AG08396 (cell line): ENCODE data around the gene CDR2L.
"Not testable (repeated sequence)": the region's sequence is repeated elsewhere in the genome, so short reads cannot be mapped to it uniquely, and the experiment has no call there.

ENCODE experiments used
- DNase-seq: peaks from one replicate; pipeline ENCODE4 v3.0.0; 2012; ENCODE audit warnings: low spot score, mixed read lengths

CDR2L gene

DNA sequence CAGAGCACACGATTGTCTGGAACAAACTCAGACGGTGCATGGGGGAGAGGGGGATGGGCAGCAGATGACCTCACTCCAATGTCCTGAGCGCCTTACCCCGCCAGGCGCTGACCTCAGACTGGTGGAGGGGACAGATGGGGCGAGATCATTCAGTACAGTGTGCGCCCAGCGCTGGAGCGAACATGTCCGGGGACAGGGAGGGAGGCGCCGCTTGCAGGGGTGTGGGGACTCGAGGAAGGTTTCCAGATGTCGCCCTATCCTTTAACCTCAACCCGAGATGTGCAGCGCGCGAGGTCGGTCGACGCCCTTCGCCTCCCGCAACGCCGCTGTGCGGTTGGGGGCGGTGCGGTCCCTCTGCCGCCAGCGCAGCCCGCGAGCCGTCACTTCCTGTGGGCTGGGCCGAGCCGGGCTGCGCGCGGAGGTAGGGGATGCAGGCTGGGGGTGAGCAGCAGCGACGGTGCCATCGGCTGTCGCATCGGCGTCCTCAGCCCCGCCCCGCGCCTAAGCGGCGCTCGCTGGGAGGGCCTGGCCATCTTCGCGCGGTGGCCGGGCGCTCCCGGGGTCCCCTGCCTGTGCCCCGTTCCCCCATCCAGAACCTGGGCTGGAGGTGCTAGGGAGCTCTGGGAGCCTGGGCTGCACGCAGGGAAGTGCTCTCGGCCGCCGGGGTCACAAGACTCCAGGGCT is 5.3 kb upstream of the CDR2L start:
- peak; percentile 85 for DNase-seq

DNA sequence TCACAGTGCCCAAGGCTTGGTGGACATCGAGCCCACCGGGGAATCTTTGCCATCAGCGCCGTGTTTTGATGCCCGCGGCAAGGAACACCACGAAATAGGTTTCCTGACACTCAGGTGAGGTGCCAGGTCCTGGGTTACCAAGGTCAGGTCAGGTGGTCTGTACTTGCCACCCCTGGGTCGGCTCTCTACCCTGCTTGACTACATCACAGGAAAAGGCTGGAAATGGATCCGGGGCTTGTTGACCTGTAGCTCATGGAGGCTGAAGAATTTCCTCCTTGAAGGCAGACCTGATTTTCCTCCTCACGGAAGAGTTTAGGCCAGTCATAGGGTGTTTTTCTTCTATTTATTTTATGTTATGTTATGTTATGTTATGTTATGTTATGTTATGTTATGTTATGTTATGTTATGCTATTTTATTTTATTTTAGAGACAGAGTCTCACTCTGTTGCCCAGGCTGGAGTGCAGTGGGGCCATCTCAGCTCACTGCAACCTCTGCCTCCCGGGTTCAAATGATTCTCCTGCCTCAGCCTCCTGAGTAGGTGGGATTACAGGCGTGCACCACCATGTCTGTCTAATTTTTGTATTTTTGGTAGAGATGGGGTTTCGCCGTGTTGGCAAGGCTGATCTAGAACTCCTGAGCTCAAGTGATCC is 4.6 kb upstream of the CDR2L start:
- not testable (repeated sequence) for DNase-seq

DNA sequence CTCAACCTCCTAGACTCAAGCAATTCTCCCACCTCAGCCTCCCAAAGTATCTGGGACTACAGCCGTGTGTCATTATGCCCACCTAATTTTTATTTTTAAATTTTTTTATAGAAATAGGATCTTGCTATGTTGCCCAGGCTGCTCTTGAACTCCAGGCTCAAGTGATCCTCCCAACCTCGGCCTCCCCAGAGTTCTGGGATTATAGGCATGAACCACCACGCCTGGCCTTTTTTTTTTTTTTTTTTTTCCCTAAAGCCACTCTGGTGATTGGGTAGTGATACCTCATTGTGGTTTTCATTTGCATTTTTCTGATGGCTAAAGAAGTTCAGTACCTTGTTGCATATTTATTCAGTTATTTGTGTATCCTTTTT is 1.2 kb upstream of the CDR2L start:
- no peak for DNase-seq

DNA sequence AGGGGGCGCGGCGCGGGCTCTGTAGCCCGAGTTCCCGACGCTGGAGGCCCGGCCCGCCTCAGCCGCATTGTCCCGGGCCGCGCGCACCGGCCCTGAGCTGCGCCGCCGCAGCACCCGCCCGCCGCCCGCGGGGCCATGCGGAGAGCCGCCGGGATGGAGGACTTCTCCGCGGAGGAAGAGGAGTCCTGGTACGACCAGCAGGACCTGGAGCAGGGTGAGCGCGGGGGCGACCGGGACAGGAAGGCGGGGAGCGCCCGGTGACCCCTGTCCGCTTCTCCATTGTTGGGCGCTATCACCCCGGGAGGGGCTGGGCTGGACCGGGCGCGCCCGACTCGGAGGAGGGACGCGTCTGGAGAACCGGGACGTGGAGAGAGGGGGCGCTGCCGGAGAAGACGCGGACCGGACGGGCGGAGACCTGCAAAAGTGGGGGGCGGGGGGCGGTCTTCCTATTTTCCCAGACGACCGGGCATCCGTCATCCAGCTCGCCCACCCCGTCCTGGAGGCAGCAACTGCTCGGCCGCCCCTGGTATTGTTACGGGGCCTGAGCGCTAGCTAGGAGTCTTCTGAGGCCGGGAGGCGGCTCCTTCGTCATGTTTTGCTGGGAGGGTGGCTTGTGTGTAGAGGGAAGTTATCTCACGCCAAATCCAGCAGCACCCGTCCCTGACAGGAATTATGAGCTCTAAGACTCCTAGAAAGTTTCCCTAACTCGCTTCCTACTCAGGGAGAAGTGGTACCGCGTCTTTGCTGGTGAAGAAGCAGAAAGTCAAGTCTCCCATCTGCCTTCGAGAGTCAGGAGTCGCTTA is 678 bp downstream of the CDR2L start:
- DNase-seq = peak; percentile 82

DNA sequence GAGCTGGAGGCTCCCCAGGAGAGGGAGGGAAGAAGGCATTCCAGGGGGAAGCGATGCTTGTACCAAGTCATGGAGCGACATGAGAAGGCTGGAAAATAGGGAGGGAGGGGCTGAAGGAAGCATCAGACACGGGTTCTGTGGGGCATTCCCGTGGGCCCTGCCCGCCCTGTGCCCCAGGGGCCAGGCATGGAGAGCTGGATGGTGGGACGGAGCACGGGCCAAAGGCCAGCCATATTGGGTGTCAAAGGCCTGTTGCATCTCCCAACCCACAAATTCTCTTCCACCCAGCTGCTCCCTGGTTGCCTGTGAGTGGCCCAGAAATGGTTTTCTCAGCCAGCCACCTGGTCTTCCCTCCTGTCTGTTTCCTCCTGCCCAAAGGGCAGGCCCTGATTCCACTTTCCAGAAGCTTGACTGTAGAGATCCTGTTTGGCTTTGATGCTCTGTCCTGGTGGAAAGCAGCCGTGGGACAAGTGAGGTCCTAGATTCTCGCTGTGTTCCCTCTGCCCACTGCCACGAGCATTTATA is 3.2 kb downstream of the CDR2L start:
- no peak for DNase-seq

DNA sequence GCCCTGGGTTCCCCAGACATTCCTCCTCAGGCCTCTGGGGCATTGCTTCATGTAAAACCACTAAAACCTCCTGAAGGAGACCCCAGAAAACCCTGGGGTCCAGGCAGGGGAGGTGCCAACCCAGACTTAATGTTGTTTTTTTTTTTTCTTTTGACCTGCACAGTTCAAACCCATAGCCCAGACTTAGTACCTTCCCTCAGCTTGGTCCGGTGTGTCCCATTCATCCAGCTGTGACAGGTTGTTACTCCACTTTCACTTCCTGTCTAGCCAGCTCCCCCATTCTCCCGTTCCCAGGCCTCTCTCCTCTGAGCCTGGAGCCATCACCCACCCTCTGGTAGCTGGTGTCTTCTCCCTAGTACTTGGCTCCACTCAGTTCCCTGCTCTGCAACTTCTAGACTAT is 4.8 kb downstream of the CDR2L start:
- no peak for DNase-seq

DNA sequence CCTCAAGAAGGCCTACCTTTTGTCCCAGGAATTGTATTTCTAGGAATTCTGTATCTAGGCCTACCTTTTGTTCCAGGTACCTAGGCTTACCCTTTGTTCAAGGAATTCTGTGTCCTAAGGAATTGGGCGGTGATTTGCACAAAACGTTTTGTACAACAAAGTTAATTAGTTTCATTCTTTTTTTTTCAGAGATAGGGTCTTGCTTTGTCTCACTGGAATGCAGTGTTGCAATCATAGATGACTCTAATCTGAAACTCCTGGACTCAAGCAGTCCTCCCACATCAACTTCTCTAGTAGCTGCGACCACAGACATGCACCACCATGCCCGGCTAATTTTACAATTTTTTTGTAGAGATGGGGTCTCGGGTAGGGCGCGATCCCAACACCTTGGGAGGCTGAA is 7.0 kb downstream of the CDR2L start:
- DNase-seq = no peak

DNA sequence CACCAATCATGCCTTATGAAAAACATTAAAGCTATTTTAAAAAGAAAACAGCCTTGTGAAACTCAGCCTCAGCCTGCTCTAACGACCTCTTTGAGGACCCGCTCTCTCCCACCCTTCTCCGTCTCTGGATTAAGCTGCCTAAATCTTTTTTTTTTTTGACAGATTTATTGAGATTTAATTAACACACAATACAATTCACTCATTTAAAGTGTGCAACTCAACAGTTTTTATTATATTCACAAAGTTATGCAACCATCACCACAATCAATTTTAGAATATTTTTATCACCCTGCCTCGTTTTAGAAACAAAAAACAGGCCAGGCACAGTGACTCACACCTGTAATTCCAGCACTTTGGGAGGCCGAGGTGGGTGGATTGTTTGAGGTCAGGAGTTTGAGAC is 8.4 kb downstream of the CDR2L start:
- no peak for DNase-seq

DNA sequence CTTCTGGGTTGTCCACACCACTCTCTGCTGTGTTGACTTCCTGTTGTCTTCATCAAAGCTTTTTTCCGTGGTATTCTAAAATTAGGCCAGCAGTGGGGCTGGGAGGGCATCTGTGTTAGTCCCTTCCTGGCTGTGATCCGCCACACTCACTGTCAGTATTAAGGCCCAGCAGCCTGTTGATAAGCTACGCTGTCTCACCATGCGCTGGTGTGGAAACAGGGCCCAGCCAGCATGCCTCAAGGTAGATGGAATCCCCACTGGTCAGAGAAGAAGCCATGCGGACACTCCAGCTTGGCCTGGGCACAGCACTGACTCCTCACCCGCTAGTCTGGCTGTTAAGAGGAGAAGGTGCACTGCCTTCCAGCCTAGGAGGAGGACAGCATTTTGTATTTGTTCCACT is 11.4 kb downstream of the CDR2L start:
- no peak for DNase-seq

DNA sequence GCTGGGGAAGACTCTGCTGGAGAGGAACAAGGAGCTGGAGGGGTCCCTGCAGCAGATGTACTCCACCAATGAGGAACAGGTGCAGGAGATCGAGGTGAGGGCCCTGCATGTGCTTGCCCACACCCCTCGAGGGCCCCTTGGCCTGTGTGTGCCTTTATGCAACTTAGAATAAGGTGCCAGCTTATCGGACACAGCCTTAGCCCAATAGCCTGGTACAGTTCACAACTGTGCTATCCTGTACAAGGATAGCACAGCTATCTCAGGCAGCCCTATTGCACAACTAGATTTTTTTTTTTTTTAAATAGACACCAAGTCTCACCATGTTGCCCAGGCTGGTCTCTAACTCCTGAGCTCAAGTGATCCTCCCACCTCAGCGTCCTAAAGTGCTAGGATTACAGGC is 12.1 kb downstream of the CDR2L start:
- no peak for DNase-seq

DNA sequence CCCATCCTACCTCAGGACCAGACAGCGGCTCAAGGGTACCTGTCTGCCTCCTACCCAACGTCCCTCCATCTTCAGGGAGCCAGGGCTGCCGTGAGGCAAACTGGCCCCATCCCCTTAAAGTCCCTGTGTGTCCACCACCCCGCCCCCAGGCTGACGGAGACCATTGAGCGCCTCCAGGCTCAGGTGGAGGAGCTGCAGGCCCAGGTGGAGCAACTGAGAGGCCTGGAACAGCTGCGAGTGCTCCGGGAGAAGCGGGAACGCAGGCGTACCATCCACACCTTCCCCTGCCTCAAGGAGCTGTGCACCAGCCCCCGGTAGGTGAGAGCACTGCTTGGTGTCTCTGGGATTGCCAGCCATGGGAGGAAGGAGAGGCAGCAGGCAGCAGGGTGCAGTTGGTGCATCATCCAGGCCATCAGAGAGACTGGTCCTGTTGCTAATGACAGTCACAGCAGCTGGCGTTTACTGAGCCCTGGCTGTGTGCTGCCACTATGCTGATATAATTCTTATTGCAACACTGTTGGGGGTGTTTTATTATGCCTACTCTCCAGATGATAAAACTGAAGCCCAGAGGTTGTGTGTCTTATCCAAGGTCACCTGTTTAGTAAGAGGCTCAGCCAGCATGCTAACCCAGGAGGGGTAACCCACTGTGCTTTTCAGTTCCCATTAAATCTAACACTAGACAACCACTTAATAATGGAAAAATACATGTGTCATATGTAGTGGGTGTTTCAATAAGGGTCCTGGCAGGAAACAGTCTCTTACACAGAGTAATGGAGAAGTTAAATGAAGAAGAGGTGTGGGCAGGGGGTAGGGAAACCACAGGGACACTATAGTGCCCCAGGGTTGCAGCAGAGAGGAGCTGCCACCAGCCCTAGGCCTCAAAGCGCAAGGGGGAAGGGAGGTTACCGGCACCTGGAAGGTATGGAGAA is 14.7 kb downstream of the CDR2L start:
- DNase-seq = no peak

DNA sequence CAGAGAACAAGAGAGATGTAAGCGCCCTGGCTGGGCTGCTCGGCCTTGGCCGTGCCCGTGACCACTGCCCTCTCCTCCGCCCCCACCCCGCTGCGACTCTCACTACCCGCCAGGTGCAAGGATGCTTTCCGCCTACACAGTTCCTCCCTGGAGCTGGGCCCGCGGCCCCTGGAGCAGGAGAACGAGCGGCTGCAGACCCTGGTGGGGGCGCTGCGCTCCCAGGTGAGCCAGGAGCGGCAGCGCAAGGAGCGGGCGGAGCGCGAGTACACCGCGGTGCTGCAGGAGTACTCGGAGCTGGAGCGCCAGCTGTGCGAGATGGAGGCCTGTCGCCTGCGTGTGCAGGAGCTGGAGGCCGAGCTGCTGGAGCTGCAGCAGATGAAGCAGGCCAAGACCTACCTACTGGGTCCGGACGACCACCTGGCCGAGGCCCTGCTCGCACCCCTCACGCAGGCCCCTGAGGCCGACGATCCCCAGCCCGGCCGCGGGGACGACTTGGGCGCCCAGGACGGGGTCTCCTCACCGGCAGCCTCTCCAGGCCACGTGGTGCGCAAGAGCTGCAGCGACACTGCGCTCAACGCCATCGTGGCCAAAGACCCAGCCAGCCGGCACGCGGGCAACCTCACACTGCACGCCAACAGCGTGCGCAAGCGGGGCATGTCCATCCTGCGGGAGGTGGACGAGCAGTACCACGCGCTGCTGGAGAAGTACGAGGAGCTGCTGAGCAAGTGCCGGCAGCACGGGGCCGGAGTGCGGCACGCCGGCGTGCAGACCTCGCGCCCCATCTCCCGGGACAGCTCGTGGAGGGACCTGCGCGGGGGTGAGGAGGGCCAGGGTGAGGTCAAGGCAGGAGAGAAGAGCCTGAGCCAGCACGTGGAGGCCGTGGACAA is 15.9 kb downstream of the CDR2L start:
- DNase-seq = no peak

DNA sequence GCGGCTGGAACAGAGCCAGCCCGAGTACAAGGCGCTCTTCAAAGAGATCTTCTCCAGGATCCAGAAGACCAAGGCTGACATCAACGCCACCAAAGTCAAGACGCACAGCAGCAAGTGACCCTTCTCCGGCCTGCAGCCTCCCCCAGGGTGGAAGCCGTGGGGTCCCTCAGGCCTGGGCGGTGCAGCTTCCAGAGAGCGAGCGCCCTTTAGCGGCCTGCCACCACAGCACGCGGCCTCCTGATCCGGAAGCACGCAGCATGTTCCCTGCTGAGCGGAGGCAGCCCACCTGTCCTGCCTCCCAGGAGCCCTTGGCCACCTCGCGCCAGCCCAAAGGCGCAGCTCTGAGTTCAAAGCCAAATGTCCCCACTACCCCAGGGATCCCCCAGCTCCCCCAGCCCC is 16.5 kb downstream of the CDR2L start:
- no peak for DNase-seq

DNA sequence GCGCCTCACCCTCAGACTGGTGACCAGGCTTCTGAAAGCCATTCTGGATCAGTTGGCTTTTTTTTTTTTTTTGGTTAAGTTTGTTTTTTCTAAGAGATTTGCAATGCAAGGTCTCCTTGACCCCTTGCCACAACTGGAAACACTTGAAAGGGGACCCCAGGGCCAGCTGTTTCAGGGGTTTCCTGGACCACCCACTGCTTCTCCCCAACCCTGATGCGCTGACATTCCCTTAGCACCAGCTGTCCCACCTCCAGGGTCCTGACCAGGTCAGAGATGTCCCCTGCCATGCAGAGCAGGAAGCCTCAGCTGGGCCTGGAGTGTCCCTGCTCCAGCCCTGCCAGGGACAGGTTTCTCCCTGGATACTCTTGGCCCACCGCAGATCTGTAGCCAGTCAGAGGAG is 16.9 kb downstream of the CDR2L start:
- DNase-seq = no peak

DNA sequence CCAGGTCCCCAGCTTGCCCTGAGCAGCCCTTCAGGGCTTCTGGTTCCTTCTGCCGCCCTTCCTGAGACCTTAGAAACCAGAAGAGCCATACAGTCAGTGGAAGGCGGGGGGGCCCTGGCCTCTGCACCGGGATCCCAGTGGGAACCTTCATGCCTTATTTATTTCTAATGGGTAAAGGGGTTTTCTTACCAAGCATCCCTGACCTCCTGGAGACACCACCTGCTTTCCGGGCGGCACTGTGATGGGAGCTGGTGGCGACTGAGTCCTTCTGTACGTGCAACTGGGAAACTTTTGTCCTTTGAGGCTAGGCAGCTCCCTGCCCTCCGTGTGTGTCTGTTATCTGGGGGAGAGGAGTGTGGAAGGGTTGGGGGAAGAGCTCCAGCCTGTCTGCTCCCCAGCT is 17.9 kb downstream of the CDR2L start:
- no peak for DNase-seq

DNA sequence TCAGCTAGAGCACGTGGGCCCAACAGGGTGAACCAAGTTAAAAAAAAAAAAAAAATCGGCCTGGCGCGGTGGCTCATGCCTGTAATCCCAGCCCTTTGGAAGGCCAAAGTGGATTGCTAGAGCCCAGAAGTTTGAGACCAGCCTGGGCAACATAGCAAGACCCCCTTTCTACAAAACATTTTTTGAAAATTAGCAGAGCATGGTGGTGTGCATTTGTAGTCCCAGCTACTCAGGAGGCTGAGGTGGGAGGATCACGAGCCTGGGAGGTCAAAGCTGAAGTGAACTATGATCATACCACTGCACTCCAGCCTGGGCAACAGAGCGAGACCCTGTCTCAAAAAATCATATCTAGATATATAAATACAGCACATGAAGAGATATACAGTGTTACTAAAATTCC is 18.7 kb downstream of the CDR2L start:
- DNase-seq = not testable (repeated sequence)

DNA sequence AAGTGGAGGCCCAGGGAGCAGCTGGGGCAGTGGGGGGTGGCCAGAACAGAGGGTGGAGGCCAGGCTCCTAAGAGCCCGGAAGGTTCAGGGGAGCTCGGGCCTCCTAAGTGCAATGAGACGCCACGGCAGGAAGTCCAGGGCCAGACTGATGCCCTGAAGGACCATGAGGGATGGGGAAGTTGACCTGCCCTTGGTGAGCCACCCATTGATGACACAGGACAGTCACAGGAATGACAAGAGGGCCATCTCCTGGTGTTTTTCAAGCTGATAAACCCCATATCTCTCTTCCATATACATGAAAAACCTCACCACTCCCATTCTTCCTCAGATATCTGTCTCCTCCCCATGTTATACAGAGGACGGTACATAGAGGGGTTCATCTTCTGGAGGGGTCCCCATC is 19.2 kb downstream of the CDR2L start:
- DNase-seq = no peak

DNA sequence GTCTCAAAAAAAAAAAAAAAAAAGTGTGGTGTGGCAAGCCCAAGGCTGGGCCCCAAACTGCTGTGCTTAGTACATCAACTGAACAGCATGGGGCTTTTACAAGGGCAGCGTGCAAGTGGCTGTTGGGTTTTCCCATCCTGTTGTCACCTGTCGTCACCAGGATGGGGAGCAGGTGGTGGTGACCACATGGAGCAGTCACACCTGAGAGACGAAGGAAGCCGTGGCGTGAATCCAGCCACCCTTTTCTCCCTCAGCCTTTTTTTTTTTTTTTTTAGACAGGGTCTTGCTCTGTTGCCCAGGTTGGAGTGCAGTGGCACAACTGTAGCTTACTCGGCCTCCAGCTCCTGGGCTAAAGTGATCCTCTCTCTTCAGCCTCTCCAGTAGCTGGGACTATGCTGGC is 20.9 kb downstream of the CDR2L start:
- no peak for DNase-seq

DNA sequence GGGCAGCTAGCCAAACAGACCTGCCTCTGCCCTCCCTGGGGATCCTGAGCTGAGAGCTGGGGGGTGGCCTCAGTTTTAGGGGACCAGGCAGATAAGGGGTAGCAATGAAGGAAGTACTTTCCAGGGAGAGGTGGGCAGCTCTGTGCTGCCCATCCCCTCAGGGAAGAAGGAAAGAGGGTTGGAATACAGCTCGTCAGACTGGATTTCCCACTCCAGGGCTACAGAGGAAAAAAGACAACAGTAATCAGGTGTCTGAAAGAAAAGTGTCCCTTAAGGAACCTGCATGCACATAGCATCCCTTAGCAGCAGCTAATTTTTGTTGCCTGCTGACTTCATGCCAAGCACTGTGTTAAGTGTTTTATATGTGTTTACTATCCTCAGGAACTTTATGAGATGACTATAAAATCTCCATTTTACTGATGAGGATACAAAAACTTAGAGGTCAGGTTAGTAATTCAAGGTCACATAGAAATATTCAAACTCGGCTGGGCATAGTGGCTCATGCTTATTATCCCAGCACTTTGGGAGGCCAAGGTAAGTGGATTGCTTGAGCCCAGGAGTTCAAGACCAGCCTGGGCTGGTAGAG is 21.8 kb downstream of the CDR2L start:
- DNase-seq = no peak

DNA sequence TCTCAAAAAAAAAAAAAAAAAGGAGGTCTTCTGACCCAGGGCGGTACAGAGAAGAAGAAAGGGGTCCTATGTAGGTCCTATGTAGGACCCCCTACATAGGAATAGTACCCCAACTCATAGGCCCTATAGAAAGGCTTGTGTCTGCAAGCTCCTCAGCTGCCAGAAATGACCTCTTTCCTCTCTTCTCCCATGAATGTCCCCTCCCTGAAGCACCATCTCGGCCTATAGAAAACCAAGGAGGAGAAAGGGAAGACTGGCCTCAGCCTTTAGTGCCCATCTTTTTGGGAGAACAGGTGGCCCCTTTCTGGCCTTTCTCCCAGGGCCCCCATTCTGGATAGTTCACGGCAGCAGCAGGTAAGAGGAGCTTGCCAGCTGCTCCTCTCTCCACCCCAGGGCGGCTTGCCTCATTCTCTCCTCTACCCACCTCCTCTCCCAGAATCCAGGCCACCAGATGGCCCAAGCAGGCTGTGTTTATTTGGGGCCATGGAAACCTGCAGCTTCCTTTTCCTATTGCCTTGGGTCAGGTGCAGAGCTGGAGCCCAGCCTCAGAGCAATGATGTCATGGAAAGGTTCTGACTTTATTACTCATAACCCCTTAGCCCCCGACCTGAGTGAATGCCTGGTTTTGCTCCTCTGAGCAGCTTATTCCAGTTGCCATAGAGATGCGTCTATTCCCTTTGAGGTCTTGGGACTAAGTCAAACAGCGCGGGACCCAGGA is 23.4 kb downstream of the CDR2L start:
- no peak for DNase-seq
